ENCODE measurements around the gene FCRL3. TPM values are rescaled to one million over a fixed set of nuclear protein-coding genes. Genes with fewer than 3 reads are reported as not detected.

FCRL3 gene
- total RNA-seq, 6 donors from 2014 or later: 0.22 to 1.4 (median 1.1) TPM

GRCh38 chr1:157682710-157683437 is 17.7 kb downstream of the FCRL3 start:
- no peaks in the 10 kb centered on the region for H3K9me3 ChIP-seq
- TF ChIP-seq EP300 (IDR thresholded peaks at IDR 0.05): no peak
- TF ChIP-seq CTCF (IDR thresholded peaks at IDR 0.05): no peak
- no peak for TF ChIP-seq POLR2AphosphoS5 (IDR thresholded peaks at IDR 0.05)
- 52 to 59% methylated on average over 5 of the region's 5 CpGs for WGBS, 2 donors
- DNase-seq: no peak
- H3K36me3 ChIP-seq: no peaks in the 10 kb centered on the region
- no peaks in the 10 kb centered on the region for H3K27me3 ChIP-seq
- H3K27ac ChIP-seq: no peak overlapping the region
- H3K4me1 ChIP-seq: no peaks in the 10 kb centered on the region
- H3K4me3 ChIP-seq: no peak overlapping the region
- no peak for ATAC-seq (ENCODE audit: low FRiP score in 2 of 2)

GRCh38 chr1:157678721-157679120 is 21.8 kb downstream of the FCRL3 start:
- WGBS, 2 donors: 69 to 77% methylated on average over 4 of the region's 4 CpGs

GRCh38 chr1:157673008-157673407 is 27.6 kb downstream of the FCRL3 start:
- no peak for TF ChIP-seq POLR2AphosphoS5 (IDR thresholded peaks at IDR 0.05)
- no peak for TF ChIP-seq EP300 (IDR thresholded peaks at IDR 0.05)
- TF ChIP-seq CTCF (IDR thresholded peaks at IDR 0.05): no peak
- TF ChIP-seq POLR2A (IDR thresholded peaks at IDR 0.05): no peak
- 73 to 78% methylated on average over 1 of the region's 1 CpG for WGBS, 2 donors

More at GRCh38 chr1:157678721-157679120, 21.8 kb downstream of the FCRL3 start:
- H3K27ac ChIP-seq: no peak overlapping the region
- no peaks in the 10 kb centered on the region for H3K4me1 ChIP-seq
- H3K27me3 ChIP-seq: no peaks in the 10 kb centered on the region
- no peak overlapping the region for H3K4me3 ChIP-seq
- TF ChIP-seq POLR2A (IDR thresholded peaks at IDR 0.05) (no peak), POLR2AphosphoS5 (IDR thresholded peaks at IDR 0.05) (no peak), EP300 (IDR thresholded peaks at IDR 0.05) (no peak), CTCF (IDR thresholded peaks at IDR 0.05) (no peak)
- no peaks in the 10 kb centered on the region for H3K9me3 ChIP-seq
- DNase-seq (no peak), ATAC-seq (ENCODE audit: low FRiP score in 2 of 2) (no peak)
- H3K36me3 ChIP-seq: no peaks in the 10 kb centered on the region

DNA sequence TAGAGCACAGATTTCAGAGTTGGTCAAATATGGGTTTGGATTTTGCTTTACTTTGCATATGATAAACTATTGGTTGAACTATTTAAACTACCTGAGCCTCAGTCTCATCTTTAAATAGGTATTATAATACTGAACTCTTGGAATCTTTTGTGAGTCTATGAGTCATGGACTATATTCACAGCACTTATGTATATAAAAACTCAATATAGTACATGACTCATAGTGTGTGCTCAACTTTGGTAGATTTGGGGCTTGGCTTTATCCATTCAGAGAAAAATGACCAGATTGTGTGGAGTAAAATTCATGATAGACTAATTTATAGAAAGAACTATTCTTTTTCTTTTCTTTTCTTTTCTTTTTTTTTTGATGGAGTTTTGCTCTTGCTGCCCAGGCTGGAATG is 28.7 kb downstream of the FCRL3 start:
- no peaks in the 10 kb centered on the region for H3K27me3 ChIP-seq
- TF ChIP-seq CTCF (IDR thresholded peaks at IDR 0.05) (no peak), POLR2A (IDR thresholded peaks at IDR 0.05) (no peak), POLR2AphosphoS5 (IDR thresholded peaks at IDR 0.05) (no peak), EP300 (IDR thresholded peaks at IDR 0.05) (no peak)

More at GRCh38 chr1:157673008-157673407, 27.6 kb downstream of the FCRL3 start:
- Histone ChIP-seq H3K9me3 (peaks cover 0 to 12% (median 7%) of the 10 kb centered on the region in 4 donors), H3K27ac (no peak overlapping the region), H3K4me3 (no peak overlapping the region), H3K36me3 (no peaks in the 10 kb centered on the region), H3K4me1 (no peaks in the 10 kb centered on the region), H3K27me3 (no peaks in the 10 kb centered on the region)
- no peak for DNase-seq
- ATAC-seq (ENCODE audit: low FRiP score in 2 of 2): no peak

More for the DNA sequence above, 28.7 kb downstream of the FCRL3 start:
- Histone ChIP-seq H3K4me1 (no peaks in the 10 kb centered on the region), H3K4me3 (no peak overlapping the region), H3K36me3 (no peaks in the 10 kb centered on the region), H3K9me3 (peaks cover 0 to 12% (median 7%) of the 10 kb centered on the region in 4 donors), H3K27ac (no peak overlapping the region)
- ATAC-seq (ENCODE audit: low FRiP score in 2 of 2) (no peak), DNase-seq (no peak)

Measured in upper lobe of left lung (tissue), 6 donors.